LHCN-M2 (cell line): ENCODE measurements around the gene SLC8A1. TPM values are rescaled to one million over a fixed set of nuclear protein-coding genes. Genes with fewer than 3 reads are reported as not detected.

Source experiments
- DNase-seq: peaks from one replicate; pipeline ENCODE4 v3.0.0-alpha.2; 2012; ENCODE audit warnings: low read depth
- total RNA-seq: library from RNA; depleted of rRNA; stranded (reverse); fragments of >200 nt; gene quantifications from 2 replicates; pipeline ENCODE4 v1.2.3, GENCODE V29; 2014

The SLC8A1 gene
- total RNA-seq, 1 experiment from 2014 or later: 22.5 TPM

DNA sequence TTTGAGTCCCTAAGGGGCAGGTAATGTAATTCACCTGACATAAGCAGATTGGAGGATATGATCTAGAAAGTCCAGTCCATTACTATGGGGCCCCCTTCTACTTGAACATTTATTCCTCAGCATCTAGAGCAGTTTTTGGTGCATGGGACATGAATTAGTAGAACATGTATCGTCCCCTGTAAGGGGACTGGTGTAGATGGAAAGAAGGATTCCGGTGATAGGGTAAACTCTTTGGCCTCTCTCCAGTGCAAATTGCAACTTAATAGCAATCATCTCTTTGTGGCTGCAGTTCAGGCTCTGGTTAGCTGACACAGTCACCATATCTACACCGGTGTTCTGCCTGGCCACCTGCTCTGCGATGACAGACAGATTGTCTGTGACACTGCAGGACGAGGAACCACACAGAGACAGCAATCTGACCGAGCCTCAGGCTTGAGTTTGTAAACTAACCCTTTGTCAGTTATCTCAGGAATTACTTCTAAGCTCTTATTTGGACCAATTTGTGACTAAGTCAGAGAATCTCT lies 6.4 kb upstream of the SLC8A1 start:
- peak; percentile 83 for DNase-seq

- peak; percentile 89 for DNase-seq
Measured at GRCh38 chr2:40457837-40458236, 5.9 kb upstream of the SLC8A1 start.

- DNase-seq: no peak
Measured at GRCh38 chr2:40457366-40457765, 5.5 kb upstream of the SLC8A1 start.

DNA sequence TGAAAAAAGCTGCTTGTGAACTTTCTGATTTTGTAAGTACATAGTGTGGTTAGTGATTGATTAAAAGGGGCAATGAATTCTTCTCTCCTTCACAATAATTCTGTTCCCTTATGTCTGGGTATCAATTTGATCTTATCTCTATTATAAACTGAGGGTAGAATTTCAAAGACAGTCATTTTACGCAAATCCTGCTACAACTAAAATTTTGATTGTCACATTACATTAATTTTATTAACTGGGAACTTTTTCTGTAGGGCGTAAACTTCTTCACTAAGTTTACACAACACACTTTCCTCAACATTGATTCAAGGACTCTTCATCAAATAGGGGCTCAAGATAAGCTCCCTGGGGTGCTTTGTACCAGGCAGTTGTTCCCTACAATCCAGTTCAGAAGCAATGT lies 5.0 kb upstream of the SLC8A1 start:
- DNase-seq: no peak

- DNase-seq: peak; percentile 42
Measured at GRCh38 chr2:40455661-40456060, 3.8 kb upstream of the SLC8A1 start.

DNA sequence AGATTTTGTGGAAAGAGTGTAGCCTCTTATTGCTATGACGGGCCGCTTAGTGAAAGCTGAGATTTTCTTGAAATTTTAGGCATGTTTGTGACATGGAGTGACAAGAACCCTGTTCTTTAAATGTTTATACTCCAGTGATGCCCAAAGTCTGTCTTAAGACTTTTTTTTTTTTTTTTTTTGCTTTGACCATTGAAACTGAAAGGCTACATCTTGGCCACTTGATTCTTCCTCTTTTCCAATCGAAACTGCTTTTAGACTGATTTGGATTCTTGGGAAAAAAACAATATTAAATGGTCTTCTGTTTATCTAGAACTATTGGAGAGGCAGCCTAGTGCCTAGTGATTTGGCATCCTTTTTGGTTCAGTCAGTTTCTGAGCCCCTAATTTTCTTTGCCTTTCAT lies 2.4 kb upstream of the SLC8A1 start:
- DNase-seq: no peak

DNA sequence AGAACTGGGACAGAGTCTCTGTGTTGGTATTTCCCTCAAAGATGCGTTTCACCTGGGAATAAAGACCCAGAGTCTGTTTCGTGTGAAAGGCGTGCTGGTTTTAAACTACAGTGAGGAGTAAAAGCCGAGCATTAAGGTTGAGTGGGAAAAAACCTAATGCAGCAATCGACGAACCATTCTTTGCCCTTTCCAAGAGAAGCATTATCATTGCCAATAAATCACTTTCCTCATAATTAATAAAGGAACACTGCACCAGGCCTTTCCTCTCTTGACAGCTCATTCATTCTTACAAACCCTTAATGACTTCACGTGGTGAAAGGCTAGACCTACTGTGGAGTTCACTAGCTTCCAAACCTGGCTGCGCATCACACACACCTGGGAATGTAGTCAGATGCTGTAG lies 896 bp upstream of the SLC8A1 start:
- DNase-seq: no peak

GRCh38 chr2:40450796-40451430 lies 977 bp downstream of the SLC8A1 start:
- DNase-seq: peak; percentile 78

- peak; percentile 38 for DNase-seq
Measured at GRCh38 chr2:40450066-40450795, 1.7 kb downstream of the SLC8A1 start.

DNA sequence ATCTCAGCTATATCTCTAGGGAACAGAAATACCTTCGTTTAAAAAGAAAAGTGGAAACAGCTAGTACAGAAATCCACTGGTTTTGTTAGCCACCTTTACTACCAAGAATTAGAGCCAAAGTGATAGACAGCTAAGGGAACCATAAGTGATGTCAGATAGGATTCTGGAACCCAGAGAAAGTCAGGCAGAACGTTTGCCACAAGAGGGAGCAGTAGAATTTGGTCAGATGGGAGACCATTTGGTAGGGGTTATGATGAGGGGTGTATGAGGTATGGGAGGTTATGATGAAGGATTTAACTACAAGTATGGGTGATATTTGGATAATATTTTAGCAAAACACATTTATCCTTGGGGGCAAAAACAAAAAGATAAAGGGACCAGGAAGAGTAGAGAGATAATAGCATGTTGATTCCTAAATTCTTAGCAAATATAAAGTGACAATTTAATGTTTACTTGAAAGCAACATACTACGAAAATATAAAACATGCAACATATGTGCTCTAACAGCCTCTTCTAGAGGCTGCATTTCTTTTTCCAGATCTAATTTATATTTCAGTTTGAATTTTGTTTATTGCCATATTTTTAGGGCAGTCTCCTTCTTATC lies 3.3 kb downstream of the SLC8A1 start:
- peak; percentile 51 for DNase-seq

GRCh38 chr2:40445467-40445866 lies 6.4 kb downstream of the SLC8A1 start:
- no peak for DNase-seq

GRCh38 chr2:40440835-40441234 lies 11.1 kb downstream of the SLC8A1 start:
- DNase-seq: no peak

DNA sequence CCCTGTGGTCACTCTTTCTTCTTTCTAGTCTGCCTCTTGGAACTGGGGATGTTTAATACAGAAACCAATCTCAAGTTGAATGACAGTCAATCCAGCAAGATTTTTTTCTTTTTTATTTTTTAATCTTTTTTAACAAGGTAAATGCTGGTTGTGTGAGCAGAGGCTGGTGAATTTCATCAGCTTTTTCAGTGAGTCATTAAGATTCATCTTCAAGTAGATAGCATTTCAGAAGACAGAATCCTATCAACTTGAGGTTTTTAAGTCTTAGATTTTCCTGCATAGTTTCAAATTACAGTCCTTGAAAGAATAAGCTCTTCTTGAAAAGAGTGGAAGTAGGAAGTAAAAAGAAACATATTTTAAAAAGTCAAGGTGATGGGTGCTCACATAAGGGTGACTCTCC lies 12.4 kb downstream of the SLC8A1 start:
- peak; percentile 44 for DNase-seq

- peak; percentile 47 for DNase-seq
Measured at GRCh38 chr2:40436093-40436475, 15.8 kb downstream of the SLC8A1 start.

- peak; percentile 34 for DNase-seq
Measured at GRCh38 chr2:40435426-40436092, 16.3 kb downstream of the SLC8A1 start.

DNA sequence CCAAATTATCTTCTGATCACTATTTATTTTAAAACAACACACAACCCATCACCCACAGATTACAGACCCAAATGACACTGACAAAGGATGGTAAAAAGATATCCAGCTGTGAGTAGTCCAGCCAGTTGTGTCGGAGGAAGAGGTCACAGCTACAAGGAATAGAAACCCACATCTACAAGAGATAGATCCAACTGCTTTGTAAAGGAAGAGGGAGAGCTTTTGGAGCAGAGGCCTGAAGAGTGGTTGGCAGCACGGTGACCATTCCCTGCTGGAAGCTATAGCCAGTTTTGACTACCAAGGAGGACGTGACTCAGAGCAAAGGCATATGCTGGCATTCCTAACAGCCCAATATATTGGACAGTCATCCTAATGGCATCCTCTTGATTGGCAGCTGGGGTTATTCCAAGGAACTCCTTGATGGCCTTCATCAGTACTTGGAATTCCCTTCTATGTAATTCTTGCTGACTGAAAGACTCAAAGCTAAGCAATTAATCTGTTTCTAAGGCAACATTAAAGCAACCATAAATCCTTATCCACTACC lies 17.1 kb downstream of the SLC8A1 start:
- peak; percentile 98 for DNase-seq

DNA sequence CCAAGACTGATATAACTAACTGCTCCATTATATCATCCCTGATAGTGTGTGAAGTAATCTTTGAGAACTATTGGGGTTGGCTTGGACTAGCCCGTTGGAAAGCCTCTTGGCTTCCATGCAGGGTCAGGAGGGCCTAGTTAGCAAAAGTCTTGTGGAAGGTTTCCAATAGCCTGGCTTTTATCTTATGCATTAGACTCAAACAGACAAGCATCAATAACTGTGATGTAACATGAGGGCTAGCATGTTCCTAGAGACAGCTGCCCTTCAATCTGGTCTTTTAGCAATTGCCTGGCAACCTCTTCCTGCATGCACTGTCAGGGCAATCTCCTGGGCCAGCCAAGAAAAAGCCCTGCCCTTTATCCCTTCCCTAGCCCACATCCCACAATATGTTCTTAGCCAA lies 18.2 kb downstream of the SLC8A1 start:
- peak; percentile 61 for DNase-seq

GRCh38 chr2:40432921-40433483 lies 18.9 kb downstream of the SLC8A1 start:
- no peak for DNase-seq

- DNase-seq: peak; percentile 74
Measured at GRCh38 chr2:40431600-40431955, 20.3 kb downstream of the SLC8A1 start.

DNA sequence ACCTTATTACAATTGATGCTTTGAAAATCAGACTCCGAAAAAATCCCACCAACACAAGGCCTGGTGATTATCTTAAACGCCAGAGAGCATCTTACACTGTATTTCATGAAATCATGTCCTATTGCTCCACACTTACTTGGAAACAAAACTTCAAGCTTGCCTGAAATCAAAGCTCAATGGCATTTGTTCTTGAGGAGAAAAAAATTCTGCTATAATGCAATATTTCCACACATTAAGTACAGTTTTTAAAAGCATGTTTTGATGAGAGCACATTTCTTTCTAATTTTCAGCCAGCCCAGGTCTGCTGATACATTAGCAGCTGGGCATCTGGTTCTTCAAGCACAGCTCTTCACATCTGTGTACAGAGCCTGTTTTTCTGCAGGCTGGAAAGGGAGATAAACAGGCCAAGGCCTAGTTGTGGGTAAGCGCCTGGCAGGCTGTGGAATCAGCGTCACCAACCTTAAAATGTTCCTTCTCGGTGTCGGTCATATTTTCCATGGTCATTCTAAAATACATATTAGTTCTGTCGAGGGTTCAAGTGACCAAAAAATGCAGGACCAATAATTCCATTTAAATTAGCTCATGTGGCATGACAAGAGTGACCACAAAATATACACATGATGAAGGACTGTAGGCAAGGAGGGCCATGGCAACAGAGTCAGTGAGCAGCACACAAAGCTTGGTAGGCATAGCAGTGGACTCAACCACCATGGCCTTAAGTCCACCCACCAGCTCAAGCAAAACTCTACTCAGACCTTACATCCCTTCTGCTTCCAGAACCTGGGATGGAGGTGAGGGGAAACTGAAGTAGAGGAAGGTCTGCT lies 20.9 kb downstream of the SLC8A1 start:
- no peak for DNase-seq

GRCh38 chr2:40428439-40428838 lies 23.5 kb downstream of the SLC8A1 start:
- no peak for DNase-seq
